ENCODE measurements around the gene SLC4A1AP.

Gene SLC4A1AP, protein sequence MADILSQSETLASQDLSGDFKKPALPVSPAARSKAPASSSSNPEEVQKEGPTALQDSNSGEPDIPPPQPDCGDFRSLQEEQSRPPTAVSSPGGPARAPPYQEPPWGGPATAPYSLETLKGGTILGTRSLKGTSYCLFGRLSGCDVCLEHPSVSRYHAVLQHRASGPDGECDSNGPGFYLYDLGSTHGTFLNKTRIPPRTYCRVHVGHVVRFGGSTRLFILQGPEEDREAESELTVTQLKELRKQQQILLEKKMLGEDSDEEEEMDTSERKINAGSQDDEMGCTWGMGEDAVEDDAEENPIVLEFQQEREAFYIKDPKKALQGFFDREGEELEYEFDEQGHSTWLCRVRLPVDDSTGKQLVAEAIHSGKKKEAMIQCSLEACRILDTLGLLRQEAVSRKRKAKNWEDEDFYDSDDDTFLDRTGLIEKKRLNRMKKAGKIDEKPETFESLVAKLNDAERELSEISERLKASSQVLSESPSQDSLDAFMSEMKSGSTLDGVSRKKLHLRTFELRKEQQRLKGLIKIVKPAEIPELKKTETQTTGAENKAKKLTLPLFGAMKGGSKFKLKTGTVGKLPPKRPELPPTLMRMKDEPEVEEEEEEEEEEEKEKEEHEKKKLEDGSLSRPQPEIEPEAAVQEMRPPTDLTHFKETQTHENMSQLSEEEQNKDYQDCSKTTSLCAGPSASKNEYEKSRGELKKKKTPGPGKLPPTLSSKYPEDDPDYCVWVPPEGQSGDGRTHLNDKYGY

DNA sequence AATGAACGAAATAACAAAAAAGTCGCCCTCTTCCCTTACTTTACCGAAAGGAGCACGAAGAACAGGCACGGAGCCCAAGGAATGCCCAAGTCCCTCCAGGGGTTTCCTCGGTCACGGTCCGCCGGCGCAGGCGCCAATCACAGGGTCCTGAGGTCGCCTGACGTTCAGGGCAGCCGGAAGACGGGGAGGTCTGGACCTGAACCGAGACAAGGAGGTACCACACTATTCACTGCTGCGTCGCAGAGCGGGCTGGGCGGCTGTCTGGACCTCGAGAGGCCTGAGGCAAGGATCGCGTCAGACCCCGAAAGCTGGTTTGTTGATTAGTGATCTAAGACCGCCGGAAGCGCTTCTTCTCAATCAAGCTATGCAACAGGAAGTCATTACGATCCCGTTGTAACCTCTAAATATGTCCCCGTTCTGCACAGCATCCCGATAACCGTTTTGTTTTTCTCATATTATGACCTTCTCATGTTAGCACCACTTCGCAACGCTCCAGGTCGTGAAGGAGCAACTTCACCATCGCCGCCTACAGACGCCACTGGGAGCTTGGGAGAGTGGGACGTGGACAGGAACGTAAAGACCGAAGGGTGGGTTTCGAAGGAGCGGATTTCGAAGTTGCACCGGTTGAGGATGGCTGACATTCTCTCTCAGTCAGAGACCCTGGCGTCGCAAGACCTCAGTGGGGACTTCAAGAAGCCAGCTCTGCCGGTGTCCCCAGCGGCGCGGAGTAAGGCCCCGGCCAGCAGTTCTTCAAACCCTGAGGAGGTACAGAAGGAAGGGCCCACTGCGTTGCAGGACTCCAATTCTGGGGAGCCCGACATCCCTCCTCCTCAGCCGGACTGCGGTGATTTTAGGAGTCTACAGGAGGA is at the start of gene SLC4A1AP, which contains the start of gene SUPT7L:
SLC4A1AP (plus strand) TSS at position 605 of the 869 bp plus-strand sequence; CDS start at position 631, 26 bp downstream.
SUPT7L (minus strand) TSS at position 330 of the 869 bp plus-strand sequence. CDS start 1,422 bp downstream, outside the sequence.
- H3K4me1 ChIP-seq (ENCODE audit: insufficient read depth, low read length, poor library complexity, severe bottlenecking), result peaks cover 22% of the 10 kb centered on the region
- H3K36me3 ChIP-seq (ENCODE audit: insufficient read depth, low read length), result peaks cover 8% of the 10 kb centered on the region; the same call in 1 of the 2 replicates
- H3K79me2 ChIP-seq (ENCODE audit: insufficient read depth, low read length), result peaks cover 49% of the 10 kb centered on the region

DNA sequence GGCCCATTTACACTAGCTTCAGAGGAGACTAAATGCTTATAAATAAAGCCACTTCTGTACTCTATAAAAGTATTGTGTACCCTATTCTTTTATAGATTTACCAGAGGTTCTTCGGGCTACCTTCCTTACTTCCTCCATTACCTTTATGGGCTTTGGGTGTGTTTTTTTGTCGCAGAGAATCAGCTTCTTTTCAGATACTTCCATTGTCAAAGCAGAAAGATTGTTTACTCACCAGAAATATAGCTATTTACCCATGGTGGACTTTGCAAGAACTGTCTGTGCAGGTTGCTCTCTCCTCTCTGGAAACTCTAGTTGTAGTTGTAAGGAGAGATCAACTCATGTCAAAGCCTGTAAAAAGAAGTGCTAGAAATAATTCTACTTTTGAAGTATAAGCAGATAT is 49.7 kb upstream of the SLC4A1AP start:
- Histone ChIP-seq H3K36me3 (ENCODE audit: insufficient read depth, low read length) (peaks cover 83% of the 10 kb centered on the region), H4K20me1 (ENCODE audit: insufficient read depth, low read length, poor library complexity, severe bottlenecking) (peaks cover 5% of the 10 kb centered on the region), H3K9me2 (replicated peaks; ENCODE audit: low read depth, low read length) (no peaks in the 10 kb centered on the region), H3K9ac (ENCODE audit: low read depth, low read length, poor library complexity, severe bottlenecking) (no peak overlapping the region), H3K4me1 (ENCODE audit: insufficient read depth, low read length, poor library complexity, severe bottlenecking) (no peaks in the 10 kb centered on the region), H2AFZ (ENCODE audit: low read length) (no peak overlapping the region), H3F3A (ENCODE audit: low read depth) (no peaks in the 10 kb centered on the region), H3K27me3 (ENCODE audit: insufficient read depth, low read length, poor library complexity, severe bottlenecking) (no peaks in the 10 kb centered on the region), H3K4me2 (ENCODE audit: low read depth, low read length, poor library complexity, severe bottlenecking) (no peak overlapping the region), H3K79me2 (ENCODE audit: insufficient read depth, low read length) (0 out of 2 replicates have a peak, but pooled peaks cover 3% of the 10 kb centered on the region), H3K9me3 (ENCODE audit: insufficient read depth, low read depth, low read length) (no peaks in the 10 kb centered on the region), H3K4me3 (ENCODE audit: low read length, poor library complexity, severe bottlenecking) (no peak overlapping the region)
- TF ChIP-seq, protein P1, sequence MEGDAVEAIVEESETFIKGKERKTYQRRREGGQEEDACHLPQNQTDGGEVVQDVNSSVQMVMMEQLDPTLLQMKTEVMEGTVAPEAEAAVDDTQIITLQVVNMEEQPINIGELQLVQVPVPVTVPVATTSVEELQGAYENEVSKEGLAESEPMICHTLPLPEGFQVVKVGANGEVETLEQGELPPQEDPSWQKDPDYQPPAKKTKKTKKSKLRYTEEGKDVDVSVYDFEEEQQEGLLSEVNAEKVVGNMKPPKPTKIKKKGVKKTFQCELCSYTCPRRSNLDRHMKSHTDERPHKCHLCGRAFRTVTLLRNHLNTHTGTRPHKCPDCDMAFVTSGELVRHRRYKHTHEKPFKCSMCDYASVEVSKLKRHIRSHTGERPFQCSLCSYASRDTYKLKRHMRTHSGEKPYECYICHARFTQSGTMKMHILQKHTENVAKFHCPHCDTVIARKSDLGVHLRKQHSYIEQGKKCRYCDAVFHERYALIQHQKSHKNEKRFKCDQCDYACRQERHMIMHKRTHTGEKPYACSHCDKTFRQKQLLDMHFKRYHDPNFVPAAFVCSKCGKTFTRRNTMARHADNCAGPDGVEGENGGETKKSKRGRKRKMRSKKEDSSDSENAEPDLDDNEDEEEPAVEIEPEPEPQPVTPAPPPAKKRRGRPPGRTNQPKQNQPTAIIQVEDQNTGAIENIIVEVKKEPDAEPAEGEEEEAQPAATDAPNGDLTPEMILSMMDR (conservative IDR thresholded peaks at IDR 0.05; ENCODE audit: low read length), result no peak
- TF ChIP-seq EZH2phosphoT487 (IDR thresholded peaks at IDR 0.05; ENCODE audit: borderline replicate concordance), result no peak

More for the DNA sequence above, at the start of gene SLC4A1AP, which contains the start of gene SUPT7L:
- TF ChIP-seq, protein P1 (conservative IDR thresholded peaks at IDR 0.05; ENCODE audit: low read length), result no peak
- TF ChIP-seq EZH2phosphoT487 (IDR thresholded peaks at IDR 0.05; ENCODE audit: borderline replicate concordance), result no peak
- H3K4me2 ChIP-seq (ENCODE audit: low read depth, low read length, poor library complexity, severe bottlenecking), result peak within 1 kb of the TSS; percentile 83
- no peaks in the 10 kb centered on the region for H4K20me1 ChIP-seq (ENCODE audit: insufficient read depth, low read length, poor library complexity, severe bottlenecking)
- H3K27me3 ChIP-seq (ENCODE audit: insufficient read depth, low read length, poor library complexity, severe bottlenecking), result no peaks in the 10 kb centered on the region
- H2AFZ ChIP-seq (ENCODE audit: low read length), result peak within 1 kb of the TSS; percentile 93
- H3K9ac ChIP-seq (ENCODE audit: low read depth, low read length, poor library complexity, severe bottlenecking), result peak within 1 kb of the TSS; percentile 74
- H3K4me3 ChIP-seq (ENCODE audit: low read length, poor library complexity, severe bottlenecking), result peak within 1 kb of the TSS; percentile 85
- H3K9me2 ChIP-seq (replicated peaks; ENCODE audit: low read depth, low read length), result no peaks in the 10 kb centered on the region
- no peaks in the 10 kb centered on the region for H3F3A ChIP-seq (ENCODE audit: low read depth)
- H3K9me3 ChIP-seq (ENCODE audit: insufficient read depth, low read depth, low read length), result no peaks in the 10 kb centered on the region

DNA sequence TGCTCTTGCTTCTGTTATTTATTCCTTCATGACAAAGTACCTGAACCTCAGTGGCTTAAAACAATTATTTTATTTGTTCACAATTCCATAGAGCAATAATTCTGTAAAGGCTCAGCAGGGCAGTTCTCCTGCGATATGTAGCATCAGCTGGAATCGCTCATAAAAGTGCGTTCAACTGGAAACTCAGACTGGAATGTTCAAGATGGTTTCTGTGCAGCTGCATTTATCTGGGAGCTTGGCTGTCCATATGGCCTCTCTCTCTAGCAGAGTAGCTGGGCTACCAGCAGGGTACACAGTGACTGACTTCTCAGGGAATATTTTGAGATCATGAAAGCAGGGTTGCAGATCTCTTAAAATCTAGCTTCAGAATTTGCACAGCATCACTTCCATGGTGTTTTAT is 48.4 kb upstream of the SLC4A1AP start:
- Histone ChIP-seq H3K79me2 (ENCODE audit: insufficient read depth, low read length) (0 out of 2 replicates have a peak, but pooled peaks cover 3% of the 10 kb centered on the region), H4K20me1 (ENCODE audit: insufficient read depth, low read length, poor library complexity, severe bottlenecking) (peaks cover 5% of the 10 kb centered on the region), H3K27me3 (ENCODE audit: insufficient read depth, low read length, poor library complexity, severe bottlenecking) (no peaks in the 10 kb centered on the region), H3K4me1 (ENCODE audit: insufficient read depth, low read length, poor library complexity, severe bottlenecking) (no peaks in the 10 kb centered on the region), H3K9me2 (replicated peaks; ENCODE audit: low read depth, low read length) (no peaks in the 10 kb centered on the region), H3K9me3 (ENCODE audit: insufficient read depth, low read depth, low read length) (no peaks in the 10 kb centered on the region), H3K4me2 (ENCODE audit: low read depth, low read length, poor library complexity, severe bottlenecking) (no peak overlapping the region), H3F3A (ENCODE audit: low read depth) (no peaks in the 10 kb centered on the region), H3K9ac (ENCODE audit: low read depth, low read length, poor library complexity, severe bottlenecking) (no peak overlapping the region), H3K4me3 (ENCODE audit: low read length, poor library complexity, severe bottlenecking) (no peak overlapping the region), H3K36me3 (ENCODE audit: insufficient read depth, low read length) (peaks cover 85% of the 10 kb centered on the region), H2AFZ (ENCODE audit: low read length) (no peak overlapping the region)
- TF ChIP-seq EZH2phosphoT487 (IDR thresholded peaks at IDR 0.05; ENCODE audit: borderline replicate concordance), result no peak
- TF ChIP-seq, protein P1 (conservative IDR thresholded peaks at IDR 0.05; ENCODE audit: low read length), result no peak
